Epithelial cell of proximal tubule (primary cell): Measurements from ENCODE around the gene LEFTY2. TPM values are rescaled to one million over a fixed set of nuclear protein-coding genes. Genes with fewer than 3 reads are reported as not detected.
"Not testable (repeated sequence)": the region's sequence is repeated elsewhere in the genome, so short reads cannot be mapped to it uniquely, and the experiment has no call there.

Experiments used
- DNase-seq: peaks from one replicate; pipeline ENCODE4 v3.0.0-alpha.2; 2011; ENCODE audit warnings: low read depth
- H3K4me3 ChIP-seq: 2 replicates; pipeline ENCODE4 v1.5.1; 2011; ENCODE audit warnings: low read depth, mild to moderate bottlenecking, low read length
- CTCF ChIP-seq: conservative IDR thresholded peaks from 2 replicates; pipeline ENCODE4 v1.5.1; 2012; ENCODE audit warnings: low read depth, mild to moderate bottlenecking, low read length
- total RNA-seq: library from RNA; depleted of rRNA; stranded (reverse); fragments of >200 nt; gene quantifications from 2 replicates; pipeline ENCODE4 v1.2.3, GENCODE V29; 2015

Gene LEFTY2
- total RNA-seq, 1 donor from 2014 or later, result not detected

GRCh38 chr1:225974454-225974853 lies 33.4 kb upstream of the LEFTY2 start:
- H3K4me3 ChIP-seq, result no peak overlapping the region
- TF ChIP-seq CTCF, result no peak
- DNase-seq, result no peak

GRCh38 chr1:225973158-225973557 lies 32.1 kb upstream of the LEFTY2 start:
- H3K4me3 ChIP-seq, result no peak overlapping the region
- TF ChIP-seq CTCF, result no peak
- DNase-seq, result no peak

- TF ChIP-seq CTCF, result no peak
- no peak overlapping the region for H3K4me3 ChIP-seq
- DNase-seq, result no peak
Measured at GRCh38 chr1:225972344-225973152, 31.5 kb upstream of the LEFTY2 start.

GRCh38 chr1:225970592-225971157 lies 29.7 kb upstream of the LEFTY2 start:
- DNase-seq, H3K4me3 ChIP-seq: not testable (repeated sequence)

- H3K4me3 ChIP-seq, DNase-seq: not testable (repeated sequence)
Measured at GRCh38 chr1:225969751-225970150, 28.7 kb upstream of the LEFTY2 start.

GRCh38 chr1:225965231-225965630 lies 24.2 kb upstream of the LEFTY2 start:
- no peak overlapping the region for H3K4me3 ChIP-seq
- TF ChIP-seq CTCF, result no peak
- no peak for DNase-seq

GRCh38 chr1:225963735-225964530 lies 22.9 kb upstream of the LEFTY2 start:
- TF ChIP-seq CTCF, result no peak
- H3K4me3 ChIP-seq, result no peak overlapping the region
- DNase-seq, result no peak
